Gastrocnemius medialis (tissue), 4 donors: ENCODE results near the gene CACYBP. TPM values are rescaled to one million over a fixed set of nuclear protein-coding genes. Genes with fewer than 3 reads are reported as not detected.

Experiments
- ATAC-seq, 2 donors: fragments of 150-250 bp; one replicate each; pipeline ENCODE4 v1.9.1; 2016
- DNase-seq, 2 donors: peaks; one replicate each; pipeline ENCODE4 v3.0.0-alpha.2; 2019
- H3K27ac ChIP-seq, 4 donors: fragments of 200-600 bp; sonication (generic); 1 replicate in 1 of 4; 2 replicates in 3 of 4; pipeline ENCODE4 v1.5.1; 2016 to 2018; ENCODE audit warnings: mild to moderate bottlenecking in 2 of 4, moderate library complexity in 1 of 4
- H3K27me3 ChIP-seq, 3 donors: fragments of 200-600 bp; sonication (generic) in 2 of 3; 1 replicate in 1 of 3; 2 replicates in 2 of 3; pipeline versions ENCODE4 v1.5.1 to v1.6.0; 2016 to 2019; ENCODE audit warnings: mild to moderate bottlenecking in 1 of 3, moderate library complexity in 1 of 3
- H3K36me3 ChIP-seq, 2 donors: fragments of 200-600 bp; sonication (generic) in 1 of 2; one replicate each; pipeline ENCODE4 v1.5.1; 2017 to 2018
- H3K4me1 ChIP-seq, 2 donors: fragments of 200-600 bp; sonication (generic) in 1 of 2; one replicate each; pipeline ENCODE4 v1.5.1; 2016 to 2017; ENCODE audit warnings: mild to moderate bottlenecking in 2 of 2
- H3K4me3 ChIP-seq, 4 donors: fragments of 200-600 bp; sonication (generic) in 3 of 4; 1 replicate in 1 of 4; 2 replicates in 3 of 4; pipeline ENCODE4 v1.5.1; 2016 to 2019; ENCODE audit warnings: mild to moderate bottlenecking in 2 of 4
- H3K9me3 ChIP-seq, 3 donors: fragments of 200-600 bp; sonication (generic) in 2 of 3; 1 replicate in 1 of 3; 2 replicates in 2 of 3; pipeline ENCODE4 v1.5.1; 2016 to 2019
- POLR2A ChIP-seq, 2 donors: fragments of 450-650 bp; IDR thresholded peaks; one replicate each; pipeline ENCODE4 v1.6.1; 2017; ENCODE audit warnings: antibody characterized with exemption in 2 of 2, mild to moderate bottlenecking in 2 of 2, moderate library complexity in 2 of 2
- in situ Hi-C, 4 donors: fragments of 200-750 bp; cut with MboI; loops; one replicate each; pipeline versions ENCODE4 v1.15.0 to v1.8.0; 2017; ENCODE audit warnings: low sequenced_read_pairs in 4 of 4
- intact Hi-C: fragments of 100-400 bp; cut with DNase I; formaldehyde crosslinking; loops from one replicate; pipeline ENCODE4 v1.15.1; 2023; ENCODE audit warnings: low total_unique reads
- total RNA-seq, 4 donors: library from RNA; depleted of rRNA; stranded (reverse); fragments of >200 nt; gene quantifications; one replicate each; pipeline versions ENCODE4 v1.1.0 to v1.2.3, GENCODE V29; 2016
- TF ChIP-seq, protein P1 (sequence below), 5 experiments: fragments of 450-650 bp in 3 of 5; fragments of 200-600 bp in 2 of 5; sonication (generic) in 2 of 5; IDR thresholded peaks in 4 of 5; conservative IDR thresholded peaks in 1 of 5; 1 replicate in 4 of 5; 2 replicates in 1 of 5; pipeline ENCODE4 v1.5.1; 2016 to 2019; ENCODE audit warnings: antibody characterized with exemption in 5 of 5, mild to moderate bottlenecking in 3 of 5, moderate library complexity in 3 of 5

CACYBP gene
- total RNA-seq, 4 donors from 2014 or later = 32.9 to 99.6 (median 73.7) TPM

DNA sequence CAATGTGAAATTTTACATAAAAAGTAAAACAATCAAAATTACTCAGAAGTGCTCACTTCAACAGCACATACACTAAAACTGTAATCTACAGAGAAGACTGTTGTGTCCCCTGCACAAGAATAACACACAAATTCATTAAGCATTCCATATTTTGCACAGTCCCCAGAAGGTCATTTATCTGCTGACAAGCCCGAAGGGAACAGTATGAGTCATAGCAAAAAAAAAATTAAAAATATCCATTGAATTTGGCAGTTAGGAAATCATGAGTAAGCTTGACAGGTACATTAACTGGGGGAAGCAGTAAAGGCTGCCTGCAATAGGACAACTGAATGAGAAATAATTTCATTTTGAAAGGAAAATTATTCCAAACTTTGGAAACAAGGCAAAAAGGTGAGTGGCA lies 3.3 kb upstream of the CACYBP start:
- ATAC-seq = no peak
- in situ Hi-C loops = loop anchor here in 1 of 4 donors (25.0 kb wide), 1 partner anchor 1134 kb away; the partner anchor contains the start of genes GAS5 and ZBTB37
- intact Hi-C loops = loop anchor here (10.0 kb wide), 2 partner anchors 972 to 1172 kb away; partner anchors contain the start of genes CENPL, DARS2 and RC3H1
- DNase-seq = no peak
- H3K4me3 ChIP-seq = no peak overlapping the region
- TF ChIP-seq, protein P1, sequence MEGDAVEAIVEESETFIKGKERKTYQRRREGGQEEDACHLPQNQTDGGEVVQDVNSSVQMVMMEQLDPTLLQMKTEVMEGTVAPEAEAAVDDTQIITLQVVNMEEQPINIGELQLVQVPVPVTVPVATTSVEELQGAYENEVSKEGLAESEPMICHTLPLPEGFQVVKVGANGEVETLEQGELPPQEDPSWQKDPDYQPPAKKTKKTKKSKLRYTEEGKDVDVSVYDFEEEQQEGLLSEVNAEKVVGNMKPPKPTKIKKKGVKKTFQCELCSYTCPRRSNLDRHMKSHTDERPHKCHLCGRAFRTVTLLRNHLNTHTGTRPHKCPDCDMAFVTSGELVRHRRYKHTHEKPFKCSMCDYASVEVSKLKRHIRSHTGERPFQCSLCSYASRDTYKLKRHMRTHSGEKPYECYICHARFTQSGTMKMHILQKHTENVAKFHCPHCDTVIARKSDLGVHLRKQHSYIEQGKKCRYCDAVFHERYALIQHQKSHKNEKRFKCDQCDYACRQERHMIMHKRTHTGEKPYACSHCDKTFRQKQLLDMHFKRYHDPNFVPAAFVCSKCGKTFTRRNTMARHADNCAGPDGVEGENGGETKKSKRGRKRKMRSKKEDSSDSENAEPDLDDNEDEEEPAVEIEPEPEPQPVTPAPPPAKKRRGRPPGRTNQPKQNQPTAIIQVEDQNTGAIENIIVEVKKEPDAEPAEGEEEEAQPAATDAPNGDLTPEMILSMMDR (IDR thresholded peaks at IDR 0.05 in 4 of 5, conservative IDR thresholded peaks at IDR 0.05 in 1 of 5) = no peak
- no peak for TF ChIP-seq POLR2A (IDR thresholded peaks at IDR 0.05)
- no peaks in the 10 kb centered on the region for H3K36me3 ChIP-seq
- no peaks in the 10 kb centered on the region for H3K9me3 ChIP-seq
- peaks cover 6 to 11% of the 10 kb centered on the region in 2 donors for H3K4me1 ChIP-seq
- no peak overlapping the region for H3K27ac ChIP-seq
- no peaks in the 10 kb centered on the region for H3K27me3 ChIP-seq

DNA sequence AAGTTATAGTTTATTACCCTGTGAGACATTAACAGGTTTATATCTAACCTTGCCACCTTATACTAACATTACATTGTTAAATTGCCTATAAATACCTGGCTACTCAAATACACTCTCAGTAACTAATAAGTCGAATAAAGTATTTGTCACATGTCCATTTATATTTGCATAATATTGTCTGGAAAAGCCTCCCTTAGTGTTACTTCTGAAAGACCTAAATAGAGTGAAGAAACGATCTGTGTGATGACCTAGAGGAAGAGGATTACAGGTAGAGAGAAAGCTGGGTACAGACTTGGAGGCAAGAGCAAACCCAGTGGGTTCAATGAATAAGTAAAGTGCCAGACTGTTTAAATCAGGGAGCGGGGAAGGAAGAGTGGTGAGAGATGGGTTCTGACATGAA lies 2.7 kb upstream of the CACYBP start:
- ATAC-seq (no peak), DNase-seq (no peak)
- Histone ChIP-seq H3K36me3 (no peaks in the 10 kb centered on the region), H3K9me3 (no peaks in the 10 kb centered on the region), H3K4me3 (no peak overlapping the region), H3K27me3 (no peaks in the 10 kb centered on the region), H3K4me1 (peaks cover 10 to 11% of the 10 kb centered on the region in 2 donors), H3K27ac (no peak overlapping the region)
- intact Hi-C loops = loop anchor here (10.0 kb wide), 2 partner anchors 972 to 1172 kb away; partner anchors contain the start of genes CENPL, DARS2 and RC3H1
- TF ChIP-seq, protein P1 (IDR thresholded peaks at IDR 0.05 in 4 of 5, conservative IDR thresholded peaks at IDR 0.05 in 1 of 5) = no peak
- TF ChIP-seq POLR2A (IDR thresholded peaks at IDR 0.05) = no peak
- in situ Hi-C loops = loop anchor here in 1 of 4 donors (25.0 kb wide), 1 partner anchor 1135 kb away; the partner anchor contains the start of genes GAS5 and ZBTB37

DNA sequence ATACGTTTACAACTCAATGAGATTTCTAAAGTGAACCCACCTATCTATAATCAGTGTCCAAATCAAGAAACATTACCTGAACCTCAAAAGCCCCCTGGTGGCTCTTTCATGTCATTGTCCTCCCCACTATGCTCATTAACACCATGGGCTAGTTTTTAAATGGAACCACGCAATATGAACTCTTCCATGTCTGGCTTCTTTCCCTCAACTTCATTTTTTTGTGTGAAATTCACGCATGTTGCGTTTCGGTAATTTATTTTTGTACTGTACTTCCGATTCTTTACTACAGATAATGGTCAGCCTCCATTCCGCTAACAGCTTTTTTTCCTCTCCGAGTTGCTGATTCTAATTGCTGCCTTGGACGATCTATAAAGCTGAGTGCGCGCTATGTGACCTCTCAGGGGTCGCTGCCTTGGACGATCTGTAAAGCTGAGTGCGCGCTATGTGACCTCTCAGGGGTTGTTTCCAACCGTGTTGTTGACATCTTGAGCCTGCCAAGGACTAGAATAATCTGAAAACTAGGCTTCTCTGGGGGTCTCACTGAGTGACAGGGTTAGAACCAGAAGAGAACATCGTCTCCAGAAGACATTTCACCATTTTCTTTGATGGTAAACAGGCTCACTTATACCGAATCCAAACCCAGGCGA lies 1.1 kb upstream of the CACYBP start:
- Histone ChIP-seq H3K4me1 (peaks cover 17 to 24% of the 10 kb centered on the region in 2 donors), H3K9me3 (no peaks in the 10 kb centered on the region), H3K27me3 (no peaks in the 10 kb centered on the region), H3K27ac (peak overlapping the region; percentile 94 to 97 (median 96)), H3K36me3 (no peaks in the 10 kb centered on the region), H3K4me3 (peak overlapping the region; percentile 56 to 83 (median 74))
- intact Hi-C loops = loop anchor here (1.0 to 10.0 kb wide), 3 partner anchors 25 to 1174 kb away; partner anchors contain the start of genes CENPL, DARS2, MRPS14 and RC3H1
- in situ Hi-C loops = loop anchor here in 1 of 4 donors (25.0 kb wide), 1 partner anchor 1136 kb away; the partner anchor contains the start of genes GAS5 and ZBTB37
- peak; percentile 6 to 33 for DNase-seq
- TF ChIP-seq POLR2A (IDR thresholded peaks at IDR 0.05) = no peak
- TF ChIP-seq, protein P1 (IDR thresholded peaks at IDR 0.05 in 4 of 5, conservative IDR thresholded peaks at IDR 0.05 in 1 of 5) = peak; percentile 59 to 82 (median 75)
- peak in 1 of 2 donors; percentile 4 for ATAC-seq

DNA sequence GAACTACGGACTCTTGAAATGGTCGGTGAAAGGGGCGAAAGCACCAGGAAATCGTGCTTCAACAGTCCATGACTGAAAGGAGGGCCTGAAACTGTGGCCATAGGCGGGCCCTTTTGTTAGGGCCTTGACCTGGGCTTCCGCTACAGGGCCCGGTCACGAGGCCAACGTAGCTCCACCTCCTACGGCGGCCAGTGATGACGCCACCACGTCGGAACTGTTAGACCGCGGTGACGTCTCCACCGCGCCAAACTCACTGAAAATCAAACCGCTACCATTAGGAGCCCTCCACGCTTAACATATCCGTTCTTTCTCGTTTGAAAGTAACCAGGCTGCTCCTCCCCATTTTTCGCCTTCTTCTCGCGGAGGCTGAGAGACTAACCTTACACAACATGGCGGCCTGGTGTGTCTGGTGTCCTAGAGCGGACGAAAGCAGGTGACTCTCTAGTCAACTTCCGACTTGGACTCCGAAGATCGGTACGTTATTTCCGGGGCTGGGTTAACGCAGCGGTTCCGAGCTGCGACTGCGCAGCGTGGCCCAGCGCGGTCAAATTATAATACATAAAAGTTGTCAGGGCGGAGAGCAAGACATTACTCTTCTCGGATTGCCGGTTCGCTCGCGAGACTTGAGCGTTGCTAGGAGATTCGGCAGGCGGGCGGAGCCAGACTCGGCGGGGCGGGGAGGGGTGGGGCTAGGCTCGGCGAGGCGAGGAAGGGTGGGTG lies 371 bp upstream of the CACYBP start:
- DNase-seq = peak; percentile 96 to 98
- TF ChIP-seq, protein P1 (IDR thresholded peaks at IDR 0.05 in 4 of 5, conservative IDR thresholded peaks at IDR 0.05 in 1 of 5) = no peak
- TF ChIP-seq POLR2A (IDR thresholded peaks at IDR 0.05) = peak; percentile 86 to 91
- H3K27ac ChIP-seq = peak overlapping the region; percentile 94 to 97 (median 96)

More for the DNA sequence above, 371 bp upstream of the CACYBP start:
- peak; percentile 93 to 98 for ATAC-seq
- in situ Hi-C loops (loop anchor here in 1 of 4 donors (25.0 kb wide), 1 partner anchor 1137 kb away; the partner anchor contains the start of genes GAS5 and ZBTB37), intact Hi-C loops (loop anchor here (1.0 to 10.0 kb wide), 3 partner anchors 24 to 1175 kb away; partner anchors contain the start of genes CENPL, DARS2, MRPS14 and RC3H1)
- Histone ChIP-seq H3K27me3 (no peaks in the 10 kb centered on the region), H3K4me1 (peaks cover 17 to 24% of the 10 kb centered on the region in 2 donors), H3K9me3 (no peaks in the 10 kb centered on the region), H3K4me3 (peak overlapping the region; percentile 72 to 83 (median 74)), H3K36me3 (no peaks in the 10 kb centered on the region)
